C4-2B (cell line): Measurements from ENCODE around the gene ITPKB.

Source experiments
- H3K27ac ChIP-seq: fragments of 450-650 bp; 2 replicates; pipeline ENCODE4 v1.5.1; 2017
- CTCF ChIP-seq: fragments of 450-650 bp; conservative IDR thresholded peaks from 2 replicates; pipeline ENCODE4 v1.5.1; 2017; ENCODE audit warnings: mild to moderate bottlenecking
- ZFX ChIP-seq: fragments of 450-650 bp; IDR thresholded peaks from 2 replicates; pipeline ENCODE4 v1.6.1; 2017

ITPKB gene

DNA sequence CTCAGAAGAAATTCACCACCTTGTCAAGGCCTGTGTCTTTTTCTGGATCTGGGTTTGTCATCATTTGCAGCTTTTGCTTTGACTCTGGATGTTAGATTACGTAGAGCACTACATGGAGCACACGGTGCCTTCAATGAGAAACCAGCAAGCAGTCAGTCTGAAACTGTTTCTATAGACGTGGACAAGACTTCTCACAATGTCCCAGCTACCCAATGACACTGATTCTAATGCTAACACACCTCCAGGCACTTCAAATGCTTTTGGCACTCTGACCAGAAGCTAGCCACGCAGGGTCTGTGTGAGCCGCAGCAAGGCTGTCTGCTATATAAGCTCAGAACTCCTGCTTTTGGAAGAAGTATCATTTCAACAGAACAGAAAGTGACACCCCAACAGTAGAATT is 38.2 kb downstream of the ITPKB start:
- no peak overlapping the region; the same call in 1 of the 2 replicates for H3K27ac ChIP-seq

DNA sequence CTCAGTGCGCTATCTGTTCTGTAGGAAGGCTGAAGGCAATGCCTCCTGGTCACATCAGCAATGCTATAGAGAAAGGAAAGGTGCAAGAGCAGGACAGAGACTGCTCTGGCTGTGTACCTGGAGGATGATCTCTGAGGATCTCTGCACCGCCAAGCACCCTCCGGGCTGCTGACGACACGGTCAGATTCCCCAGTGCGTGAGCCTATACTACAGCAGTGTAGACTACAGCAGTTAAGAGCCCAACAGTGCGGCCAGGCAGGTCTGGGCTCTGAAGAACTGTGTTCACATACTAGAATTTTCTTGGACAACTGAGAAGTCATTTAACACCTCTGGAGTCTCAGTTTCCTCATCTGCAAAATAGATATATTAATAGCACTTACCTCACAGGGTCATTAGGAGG is 39.9 kb downstream of the ITPKB start:
- H3K27ac ChIP-seq: peak overlapping the region; percentile 60
- no peak for TF ChIP-seq CTCF
- no peak for TF ChIP-seq ZFX

More for the DNA sequence above, 38.2 kb downstream of the ITPKB start:
- TF ChIP-seq ZFX (no peak), CTCF (no peak)

DNA sequence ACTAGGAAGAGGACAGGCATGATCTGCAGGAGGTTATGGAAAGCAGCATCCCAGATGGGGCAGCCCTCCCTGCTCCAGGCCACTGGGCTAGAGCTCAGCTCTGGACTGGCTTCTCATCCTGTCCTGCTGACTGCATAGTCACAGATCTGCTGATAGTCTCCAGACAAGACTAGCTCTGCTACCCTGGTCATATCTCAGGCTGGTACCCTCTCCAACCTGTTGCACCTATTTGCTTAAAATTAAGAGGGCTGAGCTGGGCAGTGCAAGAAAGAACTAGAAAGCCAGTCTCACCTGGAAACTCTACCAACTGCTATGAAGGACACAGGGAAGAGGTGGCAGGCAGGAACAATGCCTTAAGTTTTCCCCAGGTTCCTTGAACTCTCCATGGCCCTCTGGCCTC is 40.4 kb downstream of the ITPKB start:
- H3K27ac ChIP-seq: peak overlapping the region; percentile 60

DNA sequence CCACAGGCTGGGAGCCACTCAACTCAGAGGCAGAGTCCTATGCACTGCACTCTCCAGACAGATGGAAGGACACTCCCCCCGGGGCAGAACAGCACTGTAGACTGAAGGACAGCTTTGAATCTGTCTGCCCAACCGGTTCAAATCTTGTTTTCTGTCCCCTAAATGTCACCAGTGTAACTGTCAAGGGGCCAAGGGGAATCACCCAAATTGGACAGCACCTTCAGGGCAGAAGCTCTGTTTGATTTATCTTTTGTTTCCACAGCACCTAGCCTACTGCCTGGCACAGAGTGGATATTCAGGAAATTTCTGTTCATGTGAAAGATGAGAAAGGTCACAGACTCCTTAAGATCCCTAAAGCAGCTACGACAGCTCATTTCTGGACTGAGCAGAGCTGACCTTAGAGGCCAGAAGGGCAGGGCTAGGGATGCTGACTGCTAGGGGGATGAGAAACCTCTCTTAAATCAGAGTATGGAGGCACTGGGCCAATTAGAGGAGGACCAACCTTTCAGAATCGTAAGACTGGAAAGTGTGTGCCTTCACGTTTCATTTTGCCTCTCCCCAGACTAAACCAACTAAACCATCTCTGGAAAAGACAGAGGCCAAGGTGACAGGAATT is 41.0 kb downstream of the ITPKB start:
- TF ChIP-seq ZFX: no peak
- no peak for TF ChIP-seq CTCF
- H3K27ac ChIP-seq: peak overlapping the region; percentile 60

More for the DNA sequence above, 40.4 kb downstream of the ITPKB start:
- no peak for TF ChIP-seq CTCF
- TF ChIP-seq ZFX: no peak

GRCh38 chr1:226697151-226697928 is 41.7 kb downstream of the ITPKB start:
- no peak for TF ChIP-seq CTCF
- TF ChIP-seq ZFX: no peak
- peak overlapping the region; percentile 60 for H3K27ac ChIP-seq

GRCh38 chr1:226696547-226696946 is 42.5 kb downstream of the ITPKB start:
- H3K27ac ChIP-seq: no peak overlapping the region
- no peak for TF ChIP-seq CTCF

DNA sequence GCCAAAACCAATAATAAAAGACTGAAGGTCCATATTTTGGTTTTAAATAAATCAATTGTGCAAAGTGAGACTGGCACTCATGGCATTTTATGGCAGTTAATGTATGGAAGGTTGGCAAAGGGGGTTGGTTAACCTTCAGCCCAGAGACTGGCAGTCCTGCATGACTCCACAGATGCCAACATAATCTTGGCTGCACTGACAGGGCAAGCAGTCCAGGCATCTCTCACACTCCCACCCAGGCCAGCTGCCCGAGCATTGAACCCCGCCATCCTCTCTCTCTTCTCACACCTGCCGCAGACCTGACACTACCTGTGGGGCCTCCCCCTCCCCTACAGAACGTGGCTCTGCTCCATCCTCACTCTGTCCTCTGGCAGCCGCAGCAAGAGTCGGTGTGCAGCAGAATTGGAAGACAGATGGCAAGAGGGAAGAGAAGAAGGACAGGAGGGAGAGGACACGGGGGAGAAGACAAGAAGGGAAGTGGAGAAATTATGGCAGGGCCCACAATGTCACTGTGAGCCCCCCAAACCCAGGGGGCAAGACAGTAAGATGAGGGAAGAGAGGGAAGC is 43.7 kb downstream of the ITPKB start:
- no peak overlapping the region for H3K27ac ChIP-seq

More for the DNA sequence above, 43.7 kb downstream of the ITPKB start:
- TF ChIP-seq ZFX: no peak
- no peak for TF ChIP-seq CTCF
